ENCODE results near the gene DNAH10.

- TF ChIP-seq CTCF (conservative IDR thresholded peaks at IDR 0.05) (no peak), EZH2 (IDR thresholded peaks at IDR 0.05; ENCODE audit: low read depth) (no peak)
These were observed 53.9 kb downstream of the DNAH10 start for GRCh38 chr12:123815968-123816367.
